ENCODE data around the gene NAP1L1. TPM values are rescaled to one million over a fixed set of nuclear protein-coding genes. Genes with fewer than 3 reads are reported as not detected.
"Not testable (repeated sequence)": the region's sequence is repeated elsewhere in the genome, so short reads cannot be mapped to it uniquely, and the experiment has no call there.

Gene NAP1L1
- total RNA-seq, 1 donor, result 233 TPM

GRCh38 chr12:75994069-75994740 is 90.3 kb downstream of the NAP1L1 start:
- DNase-seq (ENCODE audit: low read depth), result no peak
- no peak overlapping the region for H3K4me3 ChIP-seq (ENCODE audit: low read depth, low read length)
- no peak for TF ChIP-seq CTCF (IDR thresholded peaks at IDR 0.05; ENCODE audit: insufficient read depth, low read depth, low read length)

- H3K4me3 ChIP-seq (ENCODE audit: low read depth, low read length), result no peak overlapping the region
- no peak for TF ChIP-seq CTCF (IDR thresholded peaks at IDR 0.05; ENCODE audit: insufficient read depth, low read depth, low read length)
- no peak for DNase-seq (ENCODE audit: low read depth)
Measured at GRCh38 chr12:75991753-75992152, 92.7 kb downstream of the NAP1L1 start.

DNA sequence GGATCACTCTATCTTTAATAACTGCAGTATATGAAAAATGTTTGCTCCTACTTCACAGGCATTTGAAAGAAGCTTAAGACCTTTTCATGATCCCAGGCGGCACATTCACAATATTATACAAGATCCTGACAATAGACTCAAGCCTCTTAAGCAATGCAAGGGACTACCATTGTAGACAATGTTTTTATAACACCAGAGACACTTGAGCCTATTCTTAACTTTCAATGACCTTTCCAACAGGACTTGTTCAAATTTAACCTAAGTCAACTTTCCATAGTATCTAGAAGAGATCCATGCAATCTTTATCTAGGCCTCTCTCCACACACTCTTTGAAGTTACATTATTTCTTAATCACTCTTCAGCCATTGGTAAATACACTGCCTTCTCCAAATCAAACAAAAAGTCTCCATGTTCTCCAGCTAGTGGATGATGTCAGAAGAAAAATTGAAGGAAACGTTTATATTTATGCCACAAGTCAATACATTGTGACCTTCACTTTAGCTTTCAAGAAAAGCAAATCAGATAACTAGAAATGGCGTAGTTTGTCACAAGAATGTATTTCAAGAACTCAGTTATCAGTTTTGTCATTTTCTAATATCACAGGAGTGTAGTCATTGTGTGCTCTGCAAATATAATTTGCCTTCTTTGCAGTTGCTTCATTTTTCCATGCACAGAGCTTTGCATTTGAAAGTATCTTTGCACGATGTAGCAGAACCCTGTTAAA is 94.1 kb downstream of the NAP1L1 start:
- no peak for DNase-seq (ENCODE audit: low read depth)
- no peak overlapping the region for H3K4me3 ChIP-seq (ENCODE audit: low read depth, low read length)
- TF ChIP-seq CTCF (IDR thresholded peaks at IDR 0.05; ENCODE audit: insufficient read depth, low read depth, low read length), result no peak

DNA sequence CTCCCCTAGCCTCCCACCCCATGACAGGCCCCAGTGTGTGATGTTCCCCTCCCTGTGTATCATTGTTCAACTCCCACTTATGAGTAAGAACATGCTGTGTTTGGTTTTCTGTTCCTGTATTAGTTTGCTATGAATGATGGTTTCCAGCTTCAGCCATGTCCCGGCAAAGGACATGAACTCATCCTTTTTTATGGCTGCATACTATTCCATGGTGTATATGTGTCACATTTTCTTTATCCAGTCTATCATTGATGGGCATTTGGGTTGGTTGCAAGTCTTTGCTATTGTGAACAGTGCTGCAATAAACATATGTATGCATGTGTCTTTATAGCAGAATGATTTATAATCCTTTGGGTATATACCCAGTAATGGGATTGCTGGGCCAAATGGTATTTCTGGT is 96.8 kb downstream of the NAP1L1 start:
- DNase-seq (ENCODE audit: low read depth); H3K4me3 ChIP-seq (ENCODE audit: low read depth, low read length): not testable (repeated sequence)

Other genes starting within 250 kb of the NAP1L1 start
- gene PHLDA1, start 52.9 kb downstream of the NAP1L1 start, total RNA-seq, result 68.3 and 70.4 TPM in 2 replicates

Data from fibroblast of villous mesenchyme (primary cell).